Upper lobe of left lung (tissue), 6 donors: ENCODE data around the gene HPCAL1. TPM values are rescaled to one million over a fixed set of nuclear protein-coding genes. Genes with fewer than 3 reads are reported as not detected.

Source experiments
- ATAC-seq, 2 donors: fragments of 200-7000 bp; cut with Tn5 transposase; one replicate each; pipeline ENCODE4 v1.9.1; 2022; ENCODE audit warnings: mild to moderate bottlenecking in 2 of 2, moderate library complexity in 2 of 2; ENCODE audit not compliant: low FRiP score in 2 of 2
- DNase-seq, 2 donors: peaks; one replicate each; pipeline ENCODE4 v3.0.0-alpha.2; 2019 to 2020
- H3K27ac ChIP-seq, 4 donors: fragments of 200-600 bp; sonication (generic); one replicate each; pipeline ENCODE4 v1.5.1; 2016 to 2019
- H3K27me3 ChIP-seq, 4 donors: fragments of 200-600 bp; sonication (generic); one replicate each; pipeline ENCODE4 v1.5.1; 2017 to 2019
- H3K36me3 ChIP-seq, 4 donors: fragments of 200-600 bp; sonication (generic); one replicate each; pipeline ENCODE4 v1.5.1; 2016 to 2019
- H3K4me1 ChIP-seq, 4 donors: fragments of 200-600 bp; sonication (generic); one replicate each; pipeline ENCODE4 v1.5.1; 2018 to 2019
- H3K4me3 ChIP-seq, 4 donors: fragments of 200-600 bp; sonication (generic); one replicate each; pipeline ENCODE4 v1.5.1; 2017 to 2019; ENCODE audit warnings: mild to moderate bottlenecking in 2 of 4, moderate library complexity in 1 of 4
- H3K9me3 ChIP-seq, 4 donors: fragments of 200-600 bp; sonication (generic); one replicate each; pipeline ENCODE4 v1.5.1; 2018 to 2019
- EP300 ChIP-seq, 4 donors: sonication (generic); formaldehyde crosslinking; IDR thresholded peaks; one replicate each; pipeline ENCODE4 v1.5.1; 2017; ENCODE audit warnings: antibody characterized with exemption in 4 of 4, control low read depth in 2 of 4
- POLR2A ChIP-seq, 4 donors: fragments of 450-650 bp; IDR thresholded peaks; one replicate each; pipeline ENCODE4 v1.5.1; 2016 to 2017; ENCODE audit warnings: antibody characterized with exemption in 4 of 4, mild to moderate bottlenecking in 2 of 4
- POLR2AphosphoS5 ChIP-seq, 2 donors: sonication (generic); formaldehyde crosslinking; IDR thresholded peaks; one replicate each; pipeline ENCODE4 v1.5.1; 2017; ENCODE audit warnings: antibody characterized with exemption in 2 of 2
- WGBS, 2 donors: methylation state at CpG; one replicate each; pipeline ENCODE4 v1.1.5; 2017 to 2018; 5-methylcytosine and 5-hydroxymethylcytosine counted together
- total RNA-seq, 6 donors: library from RNA; depleted of rRNA in 4 of 6; stranded (reverse); fragments of >200 nt in 4 of 6; gene quantifications; one replicate each; pipeline versions ENCODE4 v1.1.0 to v1.2.1, GENCODE V29; 2016 to 2021
- TF ChIP-seq, protein P1 (sequence below), 6 experiments: fragments of 450-650 bp in 4 of 6; fragments of 200-600 bp in 2 of 6; sonication (generic) in 2 of 6; IDR thresholded peaks; one replicate each; pipeline ENCODE4 v1.5.1; 2016 to 2019; ENCODE audit warnings: antibody characterized with exemption in 6 of 6
- donor health status: DM: no; HTN: no; CAD: no; lungs with moderate emphysema.
- donor health status: DM: no; HTN: yes; CAD: no; lungs with severe emphysema.

Gene HPCAL1
- total RNA-seq, 6 donors from 2014 or later = 131 to 481 (median 261) TPM

GRCh38 chr2:10342245-10342951, 39.7 kb downstream of the HPCAL1 start:
- H3K27me3 ChIP-seq = no peaks in the 10 kb centered on the region
- H3K4me1 ChIP-seq = peaks cover 52 to 71% (median 60%) of the 10 kb centered on the region in 4 donors
- H3K27ac ChIP-seq = peak overlapping the region; percentile 36 to 84 (median 58)
- H3K9me3 ChIP-seq = no peaks in the 10 kb centered on the region
- H3K36me3 ChIP-seq = no peaks in the 10 kb centered on the region
- WGBS, 2 donors = 68 to 82% methylated on average over 15 to 18 of the region's 18 CpGs
- DNase-seq (peak; percentile 56 to 69), ATAC-seq (peak; percentile 34 to 79)
- TF ChIP-seq POLR2A (IDR thresholded peaks at IDR 0.05) = no peak
- TF ChIP-seq POLR2AphosphoS5 (IDR thresholded peaks at IDR 0.05) = peak in 1 of 2 donors; percentile 38
- TF ChIP-seq EP300 (IDR thresholded peaks at IDR 0.05) = peak in 2 of 4 donors; percentile 6 to 84
- TF ChIP-seq, protein P1, sequence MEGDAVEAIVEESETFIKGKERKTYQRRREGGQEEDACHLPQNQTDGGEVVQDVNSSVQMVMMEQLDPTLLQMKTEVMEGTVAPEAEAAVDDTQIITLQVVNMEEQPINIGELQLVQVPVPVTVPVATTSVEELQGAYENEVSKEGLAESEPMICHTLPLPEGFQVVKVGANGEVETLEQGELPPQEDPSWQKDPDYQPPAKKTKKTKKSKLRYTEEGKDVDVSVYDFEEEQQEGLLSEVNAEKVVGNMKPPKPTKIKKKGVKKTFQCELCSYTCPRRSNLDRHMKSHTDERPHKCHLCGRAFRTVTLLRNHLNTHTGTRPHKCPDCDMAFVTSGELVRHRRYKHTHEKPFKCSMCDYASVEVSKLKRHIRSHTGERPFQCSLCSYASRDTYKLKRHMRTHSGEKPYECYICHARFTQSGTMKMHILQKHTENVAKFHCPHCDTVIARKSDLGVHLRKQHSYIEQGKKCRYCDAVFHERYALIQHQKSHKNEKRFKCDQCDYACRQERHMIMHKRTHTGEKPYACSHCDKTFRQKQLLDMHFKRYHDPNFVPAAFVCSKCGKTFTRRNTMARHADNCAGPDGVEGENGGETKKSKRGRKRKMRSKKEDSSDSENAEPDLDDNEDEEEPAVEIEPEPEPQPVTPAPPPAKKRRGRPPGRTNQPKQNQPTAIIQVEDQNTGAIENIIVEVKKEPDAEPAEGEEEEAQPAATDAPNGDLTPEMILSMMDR (IDR thresholded peaks at IDR 0.05) = no peak
- H3K4me3 ChIP-seq = no peak overlapping the region

DNA sequence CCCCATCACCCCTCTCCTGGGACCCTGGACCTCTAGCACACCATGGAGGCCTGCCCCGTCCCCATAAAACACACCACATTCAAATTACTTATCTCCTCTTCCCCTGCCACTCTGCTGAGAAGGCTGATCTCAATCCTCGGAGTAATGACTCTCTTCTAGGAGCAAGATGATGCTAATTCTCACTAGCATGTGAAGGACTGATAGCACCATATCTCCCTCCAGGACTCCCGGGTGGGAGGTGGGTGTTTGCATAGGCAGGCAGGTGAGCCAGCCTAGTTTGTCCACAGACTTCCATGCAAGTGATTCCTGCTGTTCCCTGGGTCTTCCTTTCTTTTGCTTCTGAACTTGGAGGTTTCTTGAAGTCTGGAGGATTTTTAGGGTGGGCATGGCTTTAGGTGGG, 40.5 kb downstream of the HPCAL1 start:
- DNase-seq (no peak), ATAC-seq (no peak)
- H3K4me1 ChIP-seq = peaks cover 60 to 79% (median 68%) of the 10 kb centered on the region in 4 donors
- no peak overlapping the region for H3K4me3 ChIP-seq
- no peaks in the 10 kb centered on the region for H3K9me3 ChIP-seq
- H3K27me3 ChIP-seq = no peaks in the 10 kb centered on the region
- no peak for TF ChIP-seq EP300 (IDR thresholded peaks at IDR 0.05)
- TF ChIP-seq, protein P1 (IDR thresholded peaks at IDR 0.05) = no peak
- no peak for TF ChIP-seq POLR2AphosphoS5 (IDR thresholded peaks at IDR 0.05)
- no peak for TF ChIP-seq POLR2A (IDR thresholded peaks at IDR 0.05)
- H3K36me3 ChIP-seq = no peaks in the 10 kb centered on the region
- H3K27ac ChIP-seq = peak overlapping the region; percentile 36 to 84 (median 58)
- WGBS, 2 donors = 89% methylated on average over 3 of the region's 3 CpGs

GRCh38 chr2:10343658-10344057, 41.0 kb downstream of the HPCAL1 start:
- DNase-seq (no peak), ATAC-seq (no peak)
- WGBS, 2 donors = 81 to 85% methylated on average over 8 of the region's 8 CpGs
- Histone ChIP-seq H3K27ac (peak overlapping the region; percentile 36 to 84 (median 58)), H3K4me1 (peaks cover 65 to 84% (median 73%) of the 10 kb centered on the region in 4 donors), H3K9me3 (no peaks in the 10 kb centered on the region), H3K27me3 (no peaks in the 10 kb centered on the region), H3K36me3 (no peaks in the 10 kb centered on the region), H3K4me3 (no peak overlapping the region)
- TF ChIP-seq POLR2AphosphoS5 (IDR thresholded peaks at IDR 0.05) (no peak), POLR2A (IDR thresholded peaks at IDR 0.05) (no peak), EP300 (IDR thresholded peaks at IDR 0.05) (no peak)
- TF ChIP-seq, protein P1 (IDR thresholded peaks at IDR 0.05) = no peak

GRCh38 chr2:10344105-10345066, 41.7 kb downstream of the HPCAL1 start:
- Histone ChIP-seq H3K36me3 (no peaks in the 10 kb centered on the region), H3K27ac (peak overlapping the region in 3 of 4 donors; percentile 17 to 84 (median 76)), H3K4me1 (peaks cover 70 to 89% (median 78%) of the 10 kb centered on the region in 4 donors), H3K4me3 (no peak overlapping the region), H3K27me3 (no peaks in the 10 kb centered on the region), H3K9me3 (no peaks in the 10 kb centered on the region)
- 43 to 54% methylated on average over 11 to 19 of the region's 19 CpGs for WGBS, 2 donors
- ATAC-seq = no peak
- DNase-seq = no peak
- no peak for TF ChIP-seq POLR2AphosphoS5 (IDR thresholded peaks at IDR 0.05)

DNA sequence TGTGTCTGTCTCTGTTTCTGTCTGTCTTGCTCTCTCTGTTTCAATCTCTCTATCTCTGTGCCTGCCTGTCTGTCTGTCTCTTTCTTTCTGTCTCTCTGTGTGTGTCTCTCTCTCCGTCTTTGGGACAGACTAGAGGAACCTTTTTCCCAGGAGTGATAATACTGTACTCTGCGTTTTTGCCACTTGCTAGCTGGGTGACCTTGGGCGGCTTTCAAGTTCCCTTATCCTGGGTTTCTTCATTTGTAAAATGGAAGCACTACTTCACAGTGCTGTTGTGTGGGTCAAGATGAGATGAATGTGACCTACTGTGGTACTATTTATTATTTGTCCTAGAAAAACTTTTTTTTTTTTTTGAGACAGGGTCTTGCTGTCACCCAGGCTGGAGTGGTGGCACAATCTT, 42.4 kb downstream of the HPCAL1 start:
- no peaks in the 10 kb centered on the region for H3K27me3 ChIP-seq
- DNase-seq = no peak
- peak overlapping the region in 3 of 4 donors; percentile 17 to 84 (median 76) for H3K27ac ChIP-seq
- TF ChIP-seq, protein P1 (IDR thresholded peaks at IDR 0.05) = no peak
- TF ChIP-seq EP300 (IDR thresholded peaks at IDR 0.05) = no peak
- TF ChIP-seq POLR2A (IDR thresholded peaks at IDR 0.05) = no peak
- TF ChIP-seq POLR2AphosphoS5 (IDR thresholded peaks at IDR 0.05) = no peak
- no peaks in the 10 kb centered on the region for H3K36me3 ChIP-seq
- no peaks in the 10 kb centered on the region for H3K9me3 ChIP-seq
- no peak for ATAC-seq
- H3K4me1 ChIP-seq = peaks cover 70 to 89% (median 83%) of the 10 kb centered on the region in 4 donors
- H3K4me3 ChIP-seq = no peak overlapping the region
- 47 to 73% methylated on average over 3 of the region's 3 CpGs for WGBS, 2 donors
